Neural progenitor cell (in vitro differentiated cells): Measurements from ENCODE around the gene SLCO3A1.

Source experiments
- EZH2 ChIP-seq: fragments of 200-600 bp; sonication (generic); IDR thresholded peaks from 2 replicates; pipeline ENCODE4 v1.6.1; 2017; ENCODE audit warnings: antibody characterized with exemption, mild to moderate bottlenecking, moderate library complexity
- EZH2phosphoT487 ChIP-seq: fragments of 200-600 bp; sonication (generic); IDR thresholded peaks from 2 replicates; pipeline ENCODE4 v1.6.1; 2017; ENCODE audit warnings: antibody characterized with exemption
- TF ChIP-seq, protein P1 (sequence below): fragments of 200-600 bp; sonication (generic); IDR thresholded peaks from 2 replicates; pipeline ENCODE4 v1.5.1; 2017; ENCODE audit warnings: antibody characterized with exemption, mild to moderate bottlenecking

DNA sequence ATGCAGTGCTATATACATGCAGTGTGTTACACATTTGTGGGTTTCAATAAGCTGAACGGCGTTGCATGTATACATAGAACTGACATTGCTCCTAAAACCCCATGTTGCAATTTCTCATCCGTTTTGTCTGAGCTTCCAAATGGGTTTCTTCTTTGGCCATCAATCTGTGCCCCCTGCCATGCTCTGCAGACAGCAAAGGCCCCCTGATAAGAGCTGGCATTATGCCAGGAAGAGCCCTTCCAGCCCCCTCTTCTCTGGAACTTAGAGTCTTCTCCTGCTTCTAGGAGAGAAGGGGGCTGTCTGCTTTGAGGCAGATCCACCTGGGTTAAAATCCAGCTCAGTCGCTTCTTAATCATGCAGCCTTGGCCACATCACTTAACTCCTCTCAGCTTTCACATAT, 254.0 kb downstream of the SLCO3A1 start:
- TF ChIP-seq, protein P1, sequence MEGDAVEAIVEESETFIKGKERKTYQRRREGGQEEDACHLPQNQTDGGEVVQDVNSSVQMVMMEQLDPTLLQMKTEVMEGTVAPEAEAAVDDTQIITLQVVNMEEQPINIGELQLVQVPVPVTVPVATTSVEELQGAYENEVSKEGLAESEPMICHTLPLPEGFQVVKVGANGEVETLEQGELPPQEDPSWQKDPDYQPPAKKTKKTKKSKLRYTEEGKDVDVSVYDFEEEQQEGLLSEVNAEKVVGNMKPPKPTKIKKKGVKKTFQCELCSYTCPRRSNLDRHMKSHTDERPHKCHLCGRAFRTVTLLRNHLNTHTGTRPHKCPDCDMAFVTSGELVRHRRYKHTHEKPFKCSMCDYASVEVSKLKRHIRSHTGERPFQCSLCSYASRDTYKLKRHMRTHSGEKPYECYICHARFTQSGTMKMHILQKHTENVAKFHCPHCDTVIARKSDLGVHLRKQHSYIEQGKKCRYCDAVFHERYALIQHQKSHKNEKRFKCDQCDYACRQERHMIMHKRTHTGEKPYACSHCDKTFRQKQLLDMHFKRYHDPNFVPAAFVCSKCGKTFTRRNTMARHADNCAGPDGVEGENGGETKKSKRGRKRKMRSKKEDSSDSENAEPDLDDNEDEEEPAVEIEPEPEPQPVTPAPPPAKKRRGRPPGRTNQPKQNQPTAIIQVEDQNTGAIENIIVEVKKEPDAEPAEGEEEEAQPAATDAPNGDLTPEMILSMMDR: no peak
- TF ChIP-seq EZH2: no peak
- no peak for TF ChIP-seq EZH2phosphoT487
